HG02588 (cell line): ENCODE measurements around the gene MUC15.

Source experiments
- ATAC-seq: cut with Tn5 transposase; IDR thresholded peaks from one replicate; pipeline ENCODE4 v1.9.1; 2021; ENCODE audit warnings: mild to moderate bottlenecking, moderate library complexity; ENCODE audit not compliant: unreplicated experiment

Gene MUC15

DNA sequence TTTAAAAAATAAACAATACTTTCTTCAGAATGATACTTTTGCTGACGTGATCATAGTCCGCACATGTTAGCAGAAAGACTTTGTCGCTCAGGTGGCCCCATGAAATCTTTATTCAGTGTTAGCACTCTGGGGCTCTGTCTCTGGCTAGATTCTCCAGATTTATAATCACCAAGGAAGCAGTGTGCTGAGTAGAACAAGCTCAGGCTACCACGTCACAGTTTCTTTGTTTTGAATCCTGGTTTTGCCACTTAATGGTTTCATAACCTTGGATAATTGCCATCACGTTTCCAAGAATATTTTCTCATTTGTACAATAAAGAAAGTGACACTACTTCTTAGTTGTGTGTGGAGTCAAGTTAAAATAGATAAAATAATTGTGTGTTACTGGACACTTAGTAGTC, 3.9 kb upstream of the MUC15 start:
- no peak for ATAC-seq

DNA sequence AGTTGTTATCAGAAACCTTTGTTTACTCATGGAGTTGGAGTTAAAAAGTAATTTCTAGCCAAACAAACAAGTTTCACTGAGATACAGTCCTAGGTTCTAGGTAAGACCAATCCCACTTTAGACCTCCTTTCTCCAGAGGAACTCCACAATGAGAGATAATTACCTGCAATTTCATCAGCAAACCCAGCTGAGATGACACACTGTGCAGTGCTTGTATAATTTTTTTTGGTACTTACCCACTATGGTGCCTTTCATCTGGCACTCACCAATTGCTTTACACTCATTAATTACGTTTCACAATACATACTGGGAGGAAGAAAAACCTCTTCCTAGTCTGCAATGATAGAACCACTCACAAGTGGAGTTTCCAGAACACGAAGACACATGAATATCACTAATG, 1.8 kb upstream of the MUC15 start:
- no peak for ATAC-seq

DNA sequence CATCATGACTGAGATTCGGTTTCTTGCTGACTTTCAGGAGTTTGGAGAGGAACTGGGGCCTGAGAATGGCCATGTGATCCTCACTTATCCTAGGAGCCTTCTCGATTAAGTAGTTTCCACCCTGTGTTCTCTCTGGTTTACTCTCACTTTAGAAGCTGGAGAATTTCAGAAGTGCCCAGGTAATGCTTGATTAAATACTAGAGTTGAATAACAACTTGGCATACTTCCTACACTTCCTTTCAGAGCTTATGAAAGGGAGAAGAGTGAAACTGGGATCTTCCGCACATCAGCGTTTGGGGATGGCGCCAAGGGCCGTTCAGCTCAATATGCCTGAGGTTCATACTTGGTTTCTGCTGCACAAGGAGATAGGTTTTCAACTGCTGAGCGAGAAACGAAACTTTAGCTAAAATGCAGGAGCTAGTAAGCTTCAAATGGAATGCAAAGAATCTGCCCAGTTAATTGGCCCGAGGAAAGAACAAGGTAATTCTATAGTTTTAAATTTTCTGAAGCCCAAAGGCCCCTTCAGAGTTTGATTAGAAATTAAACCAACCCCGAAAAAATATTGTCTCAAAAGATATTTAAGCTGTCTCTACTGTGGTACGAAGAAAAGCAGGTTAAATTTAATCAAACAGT, 823 bp upstream of the MUC15 start:
- ATAC-seq, result no peak

DNA sequence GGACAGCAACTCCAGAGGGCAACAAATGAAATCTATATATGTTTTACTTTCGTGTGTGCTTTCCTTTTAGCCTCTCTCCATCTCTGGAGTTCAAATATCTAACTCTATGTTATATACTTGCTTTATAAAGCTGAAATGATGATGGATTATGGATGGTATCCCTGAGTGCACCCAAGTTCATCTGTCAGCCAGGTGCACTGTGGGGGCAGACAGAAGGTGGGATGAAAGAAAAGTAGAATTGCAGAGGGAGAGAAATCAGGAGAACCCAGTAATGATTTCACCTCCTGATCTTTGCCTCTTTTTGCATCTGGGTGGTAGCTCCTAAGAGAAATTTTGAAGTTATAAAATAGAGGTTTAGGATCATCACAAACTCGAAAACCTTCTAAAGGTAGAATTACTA, 2.4 kb downstream of the MUC15 start:
- ATAC-seq, result no peak

DNA sequence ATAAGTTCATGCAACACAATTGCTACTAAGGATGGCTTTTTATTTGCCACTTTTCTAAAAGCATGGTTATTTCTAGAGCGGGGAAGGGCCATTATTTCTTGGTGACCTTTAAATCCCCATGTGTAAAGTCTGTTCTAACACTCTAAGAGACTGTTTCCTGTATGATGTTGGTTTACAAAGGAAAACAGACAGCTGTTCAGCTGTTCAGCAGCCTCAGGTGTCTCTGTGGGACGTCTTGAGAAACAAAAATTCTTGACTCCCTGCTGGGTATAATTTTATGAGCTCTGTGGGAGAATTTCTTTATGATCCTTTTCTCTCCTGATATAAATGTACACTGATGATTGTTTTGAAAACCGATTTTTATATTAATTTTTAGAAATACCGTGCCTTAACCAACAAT, 13.9 kb downstream of the MUC15 start:
- no peak for ATAC-seq

DNA sequence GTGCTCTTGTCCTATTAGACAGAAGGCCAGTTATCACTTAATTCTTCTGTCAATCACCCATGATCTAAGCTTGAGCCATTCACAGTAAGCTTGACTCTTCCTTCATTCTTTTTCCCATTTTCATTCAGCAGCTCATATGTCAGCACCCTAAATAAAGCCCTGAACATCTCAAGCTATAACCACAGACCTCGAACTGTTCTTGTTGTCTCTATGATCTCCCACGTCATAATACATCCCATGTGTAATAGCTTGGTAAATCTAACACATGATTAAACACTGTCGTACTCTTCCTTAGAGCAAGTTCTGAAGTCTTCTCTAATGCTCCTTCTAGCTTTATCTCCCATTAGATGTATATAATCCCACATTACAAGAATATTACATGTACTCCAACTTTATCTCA, 14.4 kb downstream of the MUC15 start:
- ATAC-seq, result no peak

DNA sequence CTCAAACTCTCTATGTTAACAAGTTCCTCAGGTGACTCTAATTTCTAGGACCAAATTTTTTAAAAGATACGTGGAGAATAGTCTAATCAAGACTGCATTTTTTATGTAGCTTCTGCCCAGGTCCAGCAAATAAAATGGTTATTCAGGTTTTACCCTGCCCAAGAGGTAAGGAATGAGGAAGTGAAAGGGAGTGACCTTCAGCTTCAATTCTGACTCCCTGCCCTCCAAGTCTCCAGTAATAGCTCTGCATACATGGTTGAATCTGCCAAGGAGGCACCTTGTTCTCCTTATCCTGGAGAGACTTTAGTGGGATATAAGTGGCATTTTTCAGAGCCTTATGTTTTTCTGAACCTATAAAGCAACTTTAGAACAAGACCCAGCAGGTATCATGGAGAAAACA, 15.5 kb downstream of the MUC15 start:
- no peak for ATAC-seq

DNA sequence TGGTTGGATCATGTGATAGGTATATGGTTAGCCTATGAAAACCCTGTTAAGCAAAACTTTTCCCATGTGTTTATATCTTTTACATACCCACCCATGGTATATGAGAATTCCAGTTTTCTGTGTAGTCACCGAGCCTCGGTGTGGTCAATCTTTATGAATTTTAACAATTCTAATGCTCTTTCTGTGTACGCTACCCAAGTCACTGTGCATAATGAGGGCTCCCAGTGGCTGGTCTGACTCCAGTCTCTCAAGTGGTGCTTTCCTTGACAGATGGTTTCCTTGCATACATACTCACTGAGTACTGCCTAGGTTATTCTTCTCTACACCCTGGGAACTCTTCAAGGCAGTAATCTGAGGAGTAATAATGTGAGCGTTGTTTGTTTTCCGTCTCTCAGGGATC, 17.6 kb downstream of the MUC15 start:
- ATAC-seq, result no peak

DNA sequence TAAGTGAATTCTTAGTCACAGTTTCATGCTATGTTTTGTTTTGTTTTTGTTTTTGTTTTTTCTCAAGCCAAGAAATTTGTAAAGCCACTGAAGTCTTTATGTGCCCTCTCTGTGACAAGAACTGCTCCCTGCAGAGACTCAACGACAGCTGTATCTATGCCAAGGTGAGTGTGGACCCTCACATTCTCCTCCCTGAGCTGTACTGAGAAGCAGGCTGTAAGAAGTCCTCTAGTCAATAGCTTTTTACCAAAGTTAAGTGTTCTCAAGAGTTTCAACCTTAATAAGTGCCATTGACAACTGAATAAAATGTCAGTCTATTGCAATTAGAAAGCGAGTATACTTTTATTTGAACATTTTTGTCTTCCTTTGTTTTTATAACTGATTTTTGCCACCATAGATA, 18.9 kb downstream of the MUC15 start:
- no peak for ATAC-seq

DNA sequence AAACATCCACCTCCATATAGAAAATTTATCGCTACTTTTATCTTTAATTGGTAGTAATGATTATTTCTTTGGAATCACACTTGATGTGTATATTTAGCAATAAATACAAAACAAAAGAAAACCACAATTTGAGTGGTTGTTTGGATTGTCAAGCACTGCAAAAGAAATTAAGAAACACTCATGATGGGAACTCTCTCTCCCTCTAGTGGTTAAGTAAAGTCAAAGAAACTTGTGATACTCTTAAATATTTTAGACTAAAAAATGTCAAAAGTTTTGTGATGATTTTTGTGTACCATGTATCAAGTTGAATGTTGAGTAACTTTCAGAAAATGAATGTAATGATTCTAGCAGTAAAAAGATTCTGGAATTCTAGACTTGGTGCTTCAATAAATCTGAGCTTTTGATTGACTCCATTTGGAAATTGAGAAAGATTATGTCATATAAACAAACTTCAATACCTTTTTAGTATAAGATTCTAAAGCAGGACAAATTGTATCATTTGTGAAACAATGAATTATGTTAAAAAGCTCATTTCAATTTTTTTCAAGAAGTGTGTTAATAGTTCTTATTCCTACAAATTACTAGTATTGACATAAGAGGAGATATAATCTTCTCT, 20.8 kb downstream of the MUC15 start:
- ATAC-seq, result no peak

DNA sequence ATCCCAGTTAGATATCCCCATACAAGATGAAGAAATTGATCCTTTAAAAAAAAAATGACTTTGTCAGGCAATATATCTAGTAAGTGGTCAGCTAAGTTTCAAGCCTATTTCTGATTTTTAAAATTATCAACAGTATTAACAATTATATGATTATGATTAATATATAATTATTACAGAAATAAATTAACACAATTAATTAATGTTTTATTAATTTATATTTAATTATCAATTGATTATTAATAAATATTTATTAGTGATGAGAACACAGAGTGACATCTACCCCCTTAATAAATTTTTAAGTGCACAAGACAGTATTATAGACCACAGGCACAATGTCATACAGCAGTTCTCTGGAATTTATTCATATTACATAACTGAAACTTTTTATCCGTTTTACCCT, 22.0 kb downstream of the MUC15 start:
- no peak for ATAC-seq

DNA sequence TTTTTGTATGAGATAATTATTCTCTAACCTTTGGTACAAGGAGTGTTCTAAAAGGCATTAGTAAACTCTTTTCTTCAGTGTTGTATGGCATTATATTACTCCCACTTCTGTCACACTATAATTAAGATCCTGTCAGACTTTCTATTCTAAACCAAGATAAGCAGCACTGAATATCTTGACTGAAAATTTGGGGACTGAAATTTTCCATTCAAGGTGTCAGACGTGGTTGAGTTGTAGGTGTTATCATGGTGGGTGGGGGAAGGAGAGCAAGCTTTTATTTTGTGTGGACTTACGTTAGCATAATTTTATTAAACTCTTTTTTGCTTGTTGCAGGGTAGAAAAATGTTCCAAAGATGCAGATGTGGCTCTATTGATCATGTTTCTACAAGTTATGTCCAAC, 22.9 kb downstream of the MUC15 start:
- no peak for ATAC-seq

DNA sequence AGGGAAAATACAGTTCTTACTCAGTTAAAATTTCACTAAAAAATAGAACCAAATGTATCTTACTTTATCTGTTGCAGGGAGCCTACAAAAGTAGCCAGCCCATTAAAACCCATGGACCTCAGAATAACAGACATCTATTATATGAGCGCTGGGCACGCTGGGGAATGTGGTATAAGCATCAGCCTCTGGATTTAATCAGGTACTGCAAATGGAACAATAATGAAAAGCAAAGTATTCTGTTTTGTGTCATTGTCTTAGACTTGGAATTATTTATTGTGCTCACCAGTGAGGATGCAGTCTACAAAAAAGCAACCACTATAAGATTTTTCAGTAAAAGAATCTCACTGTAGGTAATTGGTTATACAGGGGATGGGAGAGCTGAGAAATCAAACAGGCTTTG, 30.2 kb downstream of the MUC15 start:
- no peak for ATAC-seq

DNA sequence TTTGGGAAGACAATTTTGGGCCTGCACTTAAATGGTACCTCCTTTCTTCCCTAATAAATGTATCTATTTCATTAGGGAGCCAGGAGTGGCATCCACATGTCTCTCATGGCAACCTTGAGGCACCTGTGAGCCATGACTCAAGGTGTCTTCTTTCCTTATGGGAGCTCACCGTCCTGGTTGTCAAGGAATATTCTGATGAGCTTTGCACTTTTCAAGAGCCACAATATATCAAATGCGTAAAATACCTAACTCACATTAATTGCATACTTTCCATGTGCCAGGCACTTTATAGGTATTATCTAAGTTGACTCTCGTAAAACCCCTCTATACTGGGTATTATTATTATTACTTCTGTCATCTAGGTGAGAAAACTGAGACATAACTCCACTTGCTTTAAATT, 32.5 kb downstream of the MUC15 start:
- no peak for ATAC-seq

DNA sequence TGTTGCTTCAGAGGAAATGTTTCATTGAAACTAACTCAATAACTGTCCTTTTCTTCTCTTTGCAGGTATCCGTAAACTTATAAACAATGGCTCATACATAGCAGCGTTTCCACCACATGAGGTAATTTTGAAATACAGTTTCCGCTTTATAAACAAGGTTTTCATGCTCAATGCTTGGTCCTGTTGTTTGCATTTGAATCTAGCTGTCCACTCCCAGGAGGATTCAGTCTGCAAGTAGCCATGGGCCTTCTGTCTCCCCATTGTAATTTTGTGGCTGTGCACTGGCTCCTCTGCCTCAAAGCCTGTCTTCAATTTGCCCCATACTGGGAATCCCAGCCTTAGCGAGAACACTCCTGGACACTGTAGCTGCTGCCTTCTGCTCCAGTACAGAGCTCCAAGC, 34.7 kb downstream of the MUC15 start:
- no peak for ATAC-seq

DNA sequence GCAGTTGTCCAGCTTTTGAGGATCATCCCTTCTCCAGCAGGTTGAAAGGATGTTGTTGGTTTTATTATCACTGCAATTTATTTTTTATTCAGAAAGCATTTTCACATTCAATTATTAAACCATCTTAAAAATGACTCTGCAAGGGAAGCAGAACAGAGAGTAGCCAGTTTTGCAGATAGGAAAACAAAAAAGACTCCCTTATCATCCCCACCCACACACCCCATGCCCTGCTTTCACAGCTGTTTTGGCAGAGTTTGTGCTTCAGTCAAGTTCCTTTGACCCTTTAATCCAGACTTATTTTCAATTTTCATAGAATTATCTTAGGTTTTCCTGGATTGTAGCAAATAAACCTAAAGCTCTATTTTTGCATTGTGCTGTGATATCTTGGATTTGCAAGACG, 44.4 kb downstream of the MUC15 start:
- no peak for ATAC-seq

DNA sequence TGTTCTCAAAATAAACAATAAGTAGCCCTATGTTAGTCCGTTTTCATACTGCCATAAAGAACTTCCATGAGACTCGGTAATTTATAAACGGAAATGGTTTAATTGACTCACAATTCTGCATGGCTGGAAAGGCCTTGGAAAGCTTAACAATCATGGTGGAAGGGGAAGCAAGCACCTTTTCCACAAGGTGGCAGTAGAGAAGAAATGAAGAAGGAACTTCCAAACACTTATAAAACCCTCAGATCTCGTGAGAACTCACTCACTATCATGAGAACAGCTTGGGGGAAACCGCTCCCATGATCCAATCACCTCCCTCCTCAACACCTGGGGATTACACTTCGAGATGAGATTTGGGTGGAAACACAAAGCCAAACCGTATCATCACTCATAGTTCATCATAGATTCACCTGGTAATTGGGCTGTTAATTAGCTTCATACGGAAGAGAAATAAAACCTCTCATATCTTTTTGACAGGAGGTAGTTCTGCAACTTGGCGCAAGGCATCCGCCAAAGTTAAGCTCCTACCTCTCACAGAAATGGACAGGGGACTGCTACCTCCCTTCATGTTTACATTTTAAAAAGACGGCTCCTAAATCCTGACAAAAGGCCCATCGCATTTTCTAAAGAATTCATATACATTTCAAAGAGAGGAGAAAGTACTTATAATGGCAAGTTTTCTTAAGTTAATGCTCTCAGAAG, 49.0 kb downstream of the MUC15 start:
- ATAC-seq, result no peak

DNA sequence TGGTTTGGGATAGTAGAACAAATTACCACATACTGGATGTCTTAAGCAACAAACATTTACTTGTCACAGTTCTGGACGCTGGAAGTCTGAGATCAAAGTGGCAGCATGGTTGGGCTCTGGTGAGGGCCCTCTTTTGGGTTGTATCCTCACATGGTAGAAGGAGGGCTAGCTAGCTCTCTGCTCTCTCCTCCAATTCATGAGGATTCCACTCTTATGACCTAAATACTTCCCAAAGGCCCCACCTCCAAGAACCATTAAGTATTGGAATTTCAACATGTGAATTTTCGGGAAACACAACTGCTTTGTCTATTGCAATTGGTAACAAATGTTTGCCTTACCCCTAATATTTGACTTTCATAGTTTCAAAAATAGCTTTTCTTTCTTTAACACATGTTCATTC, 52.6 kb downstream of the MUC15 start:
- ATAC-seq, result no peak

DNA sequence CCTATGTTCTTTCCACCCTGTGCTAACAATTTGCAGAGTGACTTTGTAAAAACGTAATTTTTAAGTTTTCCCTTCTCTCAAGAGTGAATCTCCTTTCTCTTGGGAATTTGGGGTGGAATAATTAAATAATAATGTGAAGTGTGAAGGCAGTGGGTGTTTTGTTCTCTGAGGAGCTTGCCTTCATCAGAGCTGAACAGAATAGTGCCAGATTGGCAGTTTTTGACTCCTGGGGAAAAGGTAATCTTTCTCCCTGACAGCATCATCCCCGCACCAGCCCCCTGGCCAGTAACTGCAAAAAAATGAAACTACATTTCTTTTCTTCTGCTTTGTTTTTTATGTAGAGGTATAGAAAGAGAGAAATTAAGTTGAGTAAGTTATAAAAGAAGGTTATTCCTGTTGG, 59.9 kb downstream of the MUC15 start:
- ATAC-seq, result no peak

DNA sequence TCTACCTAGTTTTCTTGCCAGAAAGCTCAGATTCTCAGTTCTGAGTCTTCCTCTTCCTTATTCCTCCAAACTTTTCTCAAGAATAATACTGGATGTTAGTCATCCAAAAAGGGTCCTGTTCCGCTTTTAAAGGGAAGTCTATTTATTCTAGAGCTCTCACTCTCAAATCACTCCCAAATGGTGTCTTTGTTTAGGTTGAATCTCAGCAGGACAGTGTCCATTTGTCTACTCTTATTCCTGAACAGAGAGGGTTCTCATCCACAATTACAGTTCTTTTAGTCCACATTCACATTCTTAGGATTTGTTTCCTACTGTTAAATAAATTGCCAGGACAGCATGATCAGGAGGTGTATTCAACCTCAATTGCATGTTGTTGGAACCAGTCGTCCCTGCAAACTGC, 61.3 kb downstream of the MUC15 start:
- no peak for ATAC-seq

DNA sequence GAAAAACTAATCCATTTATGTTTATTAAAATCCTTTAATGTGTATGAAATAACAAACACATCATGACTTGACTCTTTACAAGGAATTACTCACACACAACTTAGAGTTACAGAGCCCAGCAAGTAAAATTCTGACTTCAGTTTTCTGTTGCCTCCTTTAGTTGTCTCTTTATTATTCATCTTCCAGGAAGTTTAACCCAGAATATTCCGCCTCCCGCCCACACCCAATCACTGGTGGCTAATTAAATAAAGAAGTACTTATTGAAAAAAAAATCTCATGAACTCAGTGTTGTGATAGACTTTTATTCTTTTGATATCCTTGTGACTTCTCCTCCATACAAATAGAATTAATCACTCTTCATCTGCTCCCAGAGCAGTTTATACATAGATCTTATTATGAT, 61.9 kb downstream of the MUC15 start:
- ATAC-seq, result no peak
